Panc1 (cell line): ENCODE data around the gene KRTAP10-11. TPM values are rescaled to one million over a fixed set of nuclear protein-coding genes. Genes with fewer than 3 reads are reported as not detected.

Experiments
- ATAC-seq: fragments of 200-7000 bp; cut with Tn5 transposase; 2 replicates; pipeline ENCODE4 v1.9.1; 2020; ENCODE audit warnings: mild to moderate bottlenecking, moderate library complexity
- BruUV-seq: library from RNA; stranded (reverse); fragments of 400-500 nt; replicated peaks from 2 replicates; lab custom pipeline; 2021; lab: Mats Ljungman, UMichigan
- CTCF ChIA-PET: fragments of 300-600 bp; sonication (Branson Sonifier 250); formaldehyde crosslinking; loops from one replicate; lab custom pipeline; 2022; ENCODE audit warnings: antibody characterized with exemption; lab: Charles Lee
- POLR2A ChIA-PET: fragments of 300-600 bp; sonication (Branson Sonifier 250); formaldehyde crosslinking; loops from one replicate; lab custom pipeline; 2022; ENCODE audit warnings: antibody characterized with exemption; lab: Charles Lee
- DNase-seq: peaks from one replicate; pipeline ENCODE4 v3.0.0-alpha.2; 2010; ENCODE audit warnings: low read depth, low spot score
- H3K27ac ChIP-seq: 2 replicates; pipeline ENCODE4 v1.5.1; 2011; ENCODE audit warnings: mild to moderate bottlenecking, low read length, inconsistent platforms
- H3K27me3 ChIP-seq: fragments of 200-500 bp; sonication (Bioruptor generic); 2 replicates; pipeline ENCODE4 v1.6.0; 2014; ENCODE audit warnings: low read length, inconsistent platforms; ENCODE audit not compliant: control insufficient read depth, insufficient read depth
- H3K36me3 ChIP-seq: fragments of 200-500 bp; sonication (Bioruptor generic); 2 replicates; pipeline ENCODE4 v1.5.1; 2014; ENCODE audit warnings: inconsistent platforms, mild to moderate bottlenecking, low read length, moderate library complexity; ENCODE audit not compliant: control insufficient read depth, insufficient read depth
- H3K4me1 ChIP-seq: 2 replicates; pipeline ENCODE4 v1.5.1; 2011; ENCODE audit warnings: inconsistent platforms, mild to moderate bottlenecking, low read length, moderate library complexity; ENCODE audit not compliant: control insufficient read depth, insufficient read depth
- H3K4me3 ChIP-seq, 2 experiments: 2 replicates each; pipeline ENCODE4 v1.5.1; 2011 to 2012; ENCODE audit warnings: low read depth in 2 of 2, low read length in 2 of 2, mild to moderate bottlenecking in 2 of 2, inconsistent platforms in 1 of 2, moderate library complexity in 1 of 2
- H3K9me3 ChIP-seq: fragments of 200-500 bp; sonication (Bioruptor generic); 2 replicates; pipeline ENCODE4 v1.5.1; 2014; ENCODE audit warnings: low read depth, mild to moderate bottlenecking, inconsistent platforms, low read length, moderate library complexity; ENCODE audit not compliant: control insufficient read depth, insufficient read depth
- POLR2AphosphoS5 ChIP-seq: IDR thresholded peaks from 2 replicates; pipeline ENCODE4 v1.6.1; 2012; ENCODE audit warnings: mild to moderate bottlenecking, low read depth, low read length, moderate library complexity
- SIN3A ChIP-seq: IDR thresholded peaks from 2 replicates; pipeline ENCODE4 v1.6.1; 2012; ENCODE audit warnings: low read depth, mild to moderate bottlenecking, low read length, moderate library complexity, borderline replicate concordance; ENCODE audit not compliant: insufficient read depth
- TCF7L2 ChIP-seq: IDR thresholded peaks from 2 replicates; pipeline ENCODE4 v1.6.1; 2011; ENCODE audit warnings: mild to moderate bottlenecking, low read depth, low read length, inconsistent platforms
- in situ Hi-C: cut with HindIII; loops from 2 replicates; pipeline ENCODE4 v1.10.0; 2016; ENCODE audit warnings: low sequenced_read_pairs, low pct_unique_long_range_greater_than_20kb
- intact Hi-C: fragments of 100-400 bp; cut with micrococcal nuclease; formaldehyde crosslinking; loops from one replicate; pipeline ENCODE4 v1.10.0; 2022; ENCODE audit not compliant: unreplicated experiment
- total RNA-seq: library from RNA; stranded (reverse); gene quantifications from one replicate; pipeline ENCODE4 v1.2.1, GENCODE V29; 2021; ENCODE audit not compliant: unreplicated experiment
- TF ChIP-seq, protein P1 (sequence below): fragments of 450-650 bp; IDR thresholded peaks from 2 replicates; pipeline ENCODE4 v1.5.1; 2017; ENCODE audit warnings: mild to moderate bottlenecking
- TF ChIP-seq, protein P2 (sequence below), 2 experiments: IDR thresholded peaks; 2 replicates each; pipeline ENCODE4 v1.6.1; 2011 to 2012; ENCODE audit warnings: low read depth in 2 of 2, control low read depth in 1 of 2, low read length in 1 of 2, mild to moderate bottlenecking in 1 of 2, moderate library complexity in 1 of 2; ENCODE audit not compliant: insufficient read depth in 1 of 2

KRTAP10-11 gene
- total RNA-seq, 1 experiment from 2014 or later = not detected

DNA sequence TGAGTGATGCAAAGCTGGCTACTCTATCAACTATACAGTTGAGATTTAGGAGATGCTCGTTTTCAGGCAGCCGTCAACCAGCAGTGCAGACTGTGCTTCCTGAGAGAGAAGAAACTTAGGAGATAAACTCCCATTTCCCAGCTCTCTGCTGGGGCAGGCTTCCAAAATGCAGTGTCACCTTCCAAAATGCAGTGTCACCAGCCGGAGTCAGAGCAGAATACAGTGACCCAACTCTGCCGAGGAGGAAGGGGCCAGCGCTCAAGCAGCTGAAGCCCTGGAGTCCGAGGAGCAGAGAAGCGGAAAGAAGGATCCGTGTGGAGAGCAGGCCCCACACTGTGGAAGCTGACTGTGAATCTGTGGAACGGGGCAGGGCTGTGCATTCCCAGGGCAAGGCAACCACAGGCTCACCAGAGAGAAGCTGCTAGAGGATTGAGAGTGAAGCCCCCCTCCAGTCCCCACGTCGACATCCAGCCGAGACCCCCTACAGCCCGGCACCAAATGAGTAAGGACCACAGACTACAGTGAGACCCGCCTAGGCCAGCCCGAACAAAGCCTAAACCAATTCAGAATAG lies 36.5 kb downstream of the KRTAP10-11 start:
- ChIA-PET CTCF (no interaction called here), POLR2A (no interaction called here)
- no peak for TF ChIP-seq POLR2AphosphoS5
- TF ChIP-seq, protein P1, sequence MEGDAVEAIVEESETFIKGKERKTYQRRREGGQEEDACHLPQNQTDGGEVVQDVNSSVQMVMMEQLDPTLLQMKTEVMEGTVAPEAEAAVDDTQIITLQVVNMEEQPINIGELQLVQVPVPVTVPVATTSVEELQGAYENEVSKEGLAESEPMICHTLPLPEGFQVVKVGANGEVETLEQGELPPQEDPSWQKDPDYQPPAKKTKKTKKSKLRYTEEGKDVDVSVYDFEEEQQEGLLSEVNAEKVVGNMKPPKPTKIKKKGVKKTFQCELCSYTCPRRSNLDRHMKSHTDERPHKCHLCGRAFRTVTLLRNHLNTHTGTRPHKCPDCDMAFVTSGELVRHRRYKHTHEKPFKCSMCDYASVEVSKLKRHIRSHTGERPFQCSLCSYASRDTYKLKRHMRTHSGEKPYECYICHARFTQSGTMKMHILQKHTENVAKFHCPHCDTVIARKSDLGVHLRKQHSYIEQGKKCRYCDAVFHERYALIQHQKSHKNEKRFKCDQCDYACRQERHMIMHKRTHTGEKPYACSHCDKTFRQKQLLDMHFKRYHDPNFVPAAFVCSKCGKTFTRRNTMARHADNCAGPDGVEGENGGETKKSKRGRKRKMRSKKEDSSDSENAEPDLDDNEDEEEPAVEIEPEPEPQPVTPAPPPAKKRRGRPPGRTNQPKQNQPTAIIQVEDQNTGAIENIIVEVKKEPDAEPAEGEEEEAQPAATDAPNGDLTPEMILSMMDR = no peak
- TF ChIP-seq TCF7L2 = no peak
- TF ChIP-seq, protein P2, sequence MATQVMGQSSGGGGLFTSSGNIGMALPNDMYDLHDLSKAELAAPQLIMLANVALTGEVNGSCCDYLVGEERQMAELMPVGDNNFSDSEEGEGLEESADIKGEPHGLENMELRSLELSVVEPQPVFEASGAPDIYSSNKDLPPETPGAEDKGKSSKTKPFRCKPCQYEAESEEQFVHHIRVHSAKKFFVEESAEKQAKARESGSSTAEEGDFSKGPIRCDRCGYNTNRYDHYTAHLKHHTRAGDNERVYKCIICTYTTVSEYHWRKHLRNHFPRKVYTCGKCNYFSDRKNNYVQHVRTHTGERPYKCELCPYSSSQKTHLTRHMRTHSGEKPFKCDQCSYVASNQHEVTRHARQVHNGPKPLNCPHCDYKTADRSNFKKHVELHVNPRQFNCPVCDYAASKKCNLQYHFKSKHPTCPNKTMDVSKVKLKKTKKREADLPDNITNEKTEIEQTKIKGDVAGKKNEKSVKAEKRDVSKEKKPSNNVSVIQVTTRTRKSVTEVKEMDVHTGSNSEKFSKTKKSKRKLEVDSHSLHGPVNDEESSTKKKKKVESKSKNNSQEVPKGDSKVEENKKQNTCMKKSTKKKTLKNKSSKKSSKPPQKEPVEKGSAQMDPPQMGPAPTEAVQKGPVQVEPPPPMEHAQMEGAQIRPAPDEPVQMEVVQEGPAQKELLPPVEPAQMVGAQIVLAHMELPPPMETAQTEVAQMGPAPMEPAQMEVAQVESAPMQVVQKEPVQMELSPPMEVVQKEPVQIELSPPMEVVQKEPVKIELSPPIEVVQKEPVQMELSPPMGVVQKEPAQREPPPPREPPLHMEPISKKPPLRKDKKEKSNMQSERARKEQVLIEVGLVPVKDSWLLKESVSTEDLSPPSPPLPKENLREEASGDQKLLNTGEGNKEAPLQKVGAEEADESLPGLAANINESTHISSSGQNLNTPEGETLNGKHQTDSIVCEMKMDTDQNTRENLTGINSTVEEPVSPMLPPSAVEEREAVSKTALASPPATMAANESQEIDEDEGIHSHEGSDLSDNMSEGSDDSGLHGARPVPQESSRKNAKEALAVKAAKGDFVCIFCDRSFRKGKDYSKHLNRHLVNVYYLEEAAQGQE (IDR thresholded peaks at IDR 0.05; ENCODE audit: insufficient read depth in 1 of 2, low read depth in 2 of 2, low read length in 1 of 2) = no peak
- no peak for TF ChIP-seq SIN3A
- in situ Hi-C loops (no loop called here), intact Hi-C loops (no loop called here)
- BruUV-seq = no TSS peak
- Histone ChIP-seq H3K4me1 (no peaks in the 10 kb centered on the region), H3K9me3 (no peaks in the 10 kb centered on the region), H3K27me3 (no peaks in the 10 kb centered on the region), H3K4me3 (no peak overlapping the region), H3K27ac (no peak overlapping the region), H3K36me3 (no peaks in the 10 kb centered on the region)
- DNase-seq (no peak), ATAC-seq (no peak)

DNA sequence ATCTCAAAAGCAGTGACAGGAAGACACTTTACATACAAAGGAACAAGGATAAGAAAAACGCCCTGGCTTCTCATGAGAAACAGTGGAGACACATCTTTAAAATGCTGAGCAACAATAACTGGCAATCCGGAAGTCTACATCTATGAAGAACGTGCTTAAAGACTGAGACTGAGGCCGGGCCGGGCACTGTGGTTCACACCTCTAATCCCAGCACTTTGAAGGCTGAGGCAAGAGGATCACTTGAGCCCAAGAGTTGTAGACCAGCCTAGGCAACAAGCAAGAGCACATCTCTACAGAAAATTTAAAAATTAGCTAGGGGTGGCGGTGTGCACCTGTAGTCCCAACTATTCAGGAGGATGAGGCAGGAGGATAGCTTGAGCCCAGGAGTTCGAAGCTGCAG lies 37.9 kb downstream of the KRTAP10-11 start:
- in situ Hi-C loops = no loop called here
- TF ChIP-seq SIN3A (no peak), POLR2AphosphoS5 (no peak), TCF7L2 (no peak)
- TF ChIP-seq, protein P2 (IDR thresholded peaks at IDR 0.05; ENCODE audit: insufficient read depth in 1 of 2, low read depth in 2 of 2, low read length in 1 of 2) = no peak
- TF ChIP-seq, protein P1 = no peak
- CTCF ChIA-PET = no interaction called here

More for the DNA sequence above, 37.9 kb downstream of the KRTAP10-11 start:
- no peak overlapping the region for H3K27ac ChIP-seq
- ATAC-seq (no peak), DNase-seq (no peak)
- intact Hi-C loops = no loop called here
- no peaks in the 10 kb centered on the region for H3K4me1 ChIP-seq
- BruUV-seq = no TSS peak
- H3K4me3 ChIP-seq = no peak overlapping the region
- H3K27me3 ChIP-seq = no peaks in the 10 kb centered on the region
- POLR2A ChIA-PET = no interaction called here
- no peaks in the 10 kb centered on the region for H3K36me3 ChIP-seq
- no peaks in the 10 kb centered on the region for H3K9me3 ChIP-seq
